H4 (cell line): ENCODE data around the gene PTPN3. TPM values are rescaled to one million over a fixed set of nuclear protein-coding genes. Genes with fewer than 3 reads are reported as not detected.
"Not testable (repeated sequence)": the region's sequence is repeated elsewhere in the genome, so short reads cannot be mapped to it uniquely, and the experiment has no call there.

Source experiments
- DNase-seq: peaks from one replicate; pipeline ENCODE4 v3.0.0-alpha.2; 2015; ENCODE audit warnings: low spot score
- total RNA-seq: library from RNA; depleted of rRNA; stranded (reverse); fragments of >200 nt; shearing (Covaris generic); gene quantifications from 2 replicates; pipeline ENCODE4 v1.2.3, GENCODE V29; 2014; rRNA removed

PTPN3 gene
- 5.2 and 5.9 TPM in 2 replicates for total RNA-seq

GRCh38 chr9:109498195-109499092, at the start of gene PTPN3:
Gene PTPN3, minus strand, starts transcription at chr9:109498307. Its CDS starts 34,873 bp downstream, at chr9:109463434.
- no peak for DNase-seq

GRCh38 chr9:109544954-109545353, 46.8 kb upstream of the PTPN3 start:
- DNase-seq: not testable (repeated sequence)

GRCh38 chr9:109542922-109543321, 44.8 kb upstream of the PTPN3 start:
- no peak for DNase-seq

GRCh38 chr9:109538346-109538745, 40.2 kb upstream of the PTPN3 start:
- DNase-seq: no peak

GRCh38 chr9:109537288-109537687, 39.2 kb upstream of the PTPN3 start:
- DNase-seq: no peak

- DNase-seq: no peak
Observed at GRCh38 chr9:109536859-109537258, 38.8 kb upstream of the PTPN3 start.

GRCh38 chr9:109535365-109535764, 37.3 kb upstream of the PTPN3 start:
- DNase-seq: no peak

- DNase-seq: no peak
Observed at GRCh38 chr9:109534151-109534550, 36.0 kb upstream of the PTPN3 start.

GRCh38 chr9:109532652-109533051, 34.5 kb upstream of the PTPN3 start:
- not testable (repeated sequence) for DNase-seq

GRCh38 chr9:109522106-109522505, 24.0 kb upstream of the PTPN3 start:
- DNase-seq: no peak

- peak; percentile 70 for DNase-seq
Observed at GRCh38 chr9:109520475-109521132, 22.5 kb upstream of the PTPN3 start.

GRCh38 chr9:109519366-109519765, 21.3 kb upstream of the PTPN3 start:
- DNase-seq: no peak

GRCh38 chr9:109518621-109519335, 20.7 kb upstream of the PTPN3 start:
- DNase-seq: no peak

- DNase-seq: no peak
Observed at GRCh38 chr9:109517901-109518377, 19.8 kb upstream of the PTPN3 start.

- DNase-seq: no peak
Observed at GRCh38 chr9:109513871-109514270, 15.8 kb upstream of the PTPN3 start.

- DNase-seq: no peak
Observed at GRCh38 chr9:109512170-109512756, 14.2 kb upstream of the PTPN3 start.

- DNase-seq: no peak
Observed at GRCh38 chr9:109510506-109510905, 12.4 kb upstream of the PTPN3 start.

GRCh38 chr9:109510042-109510441, 11.9 kb upstream of the PTPN3 start:
- DNase-seq: not testable (repeated sequence)

- no peak for DNase-seq
Observed at GRCh38 chr9:109509611-109510010, 11.5 kb upstream of the PTPN3 start.

- DNase-seq: peak; percentile 42
Observed at GRCh38 chr9:109507421-109507838, 9.3 kb upstream of the PTPN3 start.

- peak; percentile 37 for DNase-seq
Observed at GRCh38 chr9:109506097-109506712, 8.1 kb upstream of the PTPN3 start.
